Stimulated activated CD8-positive, alpha-beta memory T cell treated with anti-CD3 and anti-CD28 coated beads, Interleukin-4, amount 100 ng/mL, for 48 hours (primary cell): ENCODE measurements around the gene TMEM62.
A peak's percentile ranks its signal among the peaks of the same experiment; 100 is the strongest.
"Not testable (repeated sequence)": the region's sequence is repeated elsewhere in the genome, so short reads cannot be mapped to it uniquely, and the experiment has no call there.

Source experiments
- DNase-seq: peaks from one replicate; pipeline ENCODE4 v3.0.0-alpha.2; 2020

Gene TMEM62

GRCh38 chr15:43210807-43211206 is 77.4 kb downstream of the TMEM62 start:
- DNase-seq: no peak

GRCh38 chr15:43211224-43211735 is 77.9 kb downstream of the TMEM62 start:
- no peak for DNase-seq

- no peak for DNase-seq
Observed at GRCh38 chr15:43212299-43212698, 78.9 kb downstream of the TMEM62 start.

- no peak for DNase-seq
Observed at GRCh38 chr15:43212951-43213350, 79.6 kb downstream of the TMEM62 start.

- DNase-seq: no peak
Observed at GRCh38 chr15:43213466-43213865, 80.1 kb downstream of the TMEM62 start.

- no peak for DNase-seq
Observed at GRCh38 chr15:43214169-43214568, 80.8 kb downstream of the TMEM62 start.

GRCh38 chr15:43214592-43215295 is 81.4 kb downstream of the TMEM62 start:
- DNase-seq: no peak

- no peak for DNase-seq
Observed at GRCh38 chr15:43215961-43216360, 82.6 kb downstream of the TMEM62 start.

- DNase-seq: no peak
Observed at GRCh38 chr15:43218908-43219706, 85.7 kb downstream of the TMEM62 start.

GRCh38 chr15:43219929-43220928 is 86.8 kb downstream of the TMEM62 start:
- DNase-seq: no peak

GRCh38 chr15:43220991-43221403 is 87.6 kb downstream of the TMEM62 start, which contains the start of gene EPB42:
EPB42 (minus strand) TSS chr15:43221018; CDS start chr15:43220825, 193 bp downstream.
- DNase-seq: no peak

- no peak for DNase-seq
Observed at GRCh38 chr15:43221422-43221821, 88.0 kb downstream of the TMEM62 start.

GRCh38 chr15:43225201-43225949 is 92.0 kb downstream of the TMEM62 start:
- DNase-seq: peak; percentile 46

- not testable (repeated sequence) for DNase-seq
Observed at GRCh38 chr15:43225950-43226255, 92.5 kb downstream of the TMEM62 start.

- no peak for DNase-seq
Observed at GRCh38 chr15:43226436-43227305, 93.3 kb downstream of the TMEM62 start.

GRCh38 chr15:43229977-43230376 is 96.6 kb downstream of the TMEM62 start:
- no peak for DNase-seq

- DNase-seq: no peak
Observed at GRCh38 chr15:43230640-43231115, 97.3 kb downstream of the TMEM62 start.

- DNase-seq: no peak
Observed at GRCh38 chr15:43232289-43232874, 99.0 kb downstream of the TMEM62 start.
